Eye (tissue), 1 donor: ENCODE results near the gene WDR38.

ENCODE experiments used
- DNase-seq: peaks from one replicate; pipeline ENCODE4 v3.0.0-alpha.2; 2015

The WDR38 gene

GRCh38 chr9:124859803-124860581, 6.7 kb downstream of the WDR38 start:
- no peak for DNase-seq

DNA sequence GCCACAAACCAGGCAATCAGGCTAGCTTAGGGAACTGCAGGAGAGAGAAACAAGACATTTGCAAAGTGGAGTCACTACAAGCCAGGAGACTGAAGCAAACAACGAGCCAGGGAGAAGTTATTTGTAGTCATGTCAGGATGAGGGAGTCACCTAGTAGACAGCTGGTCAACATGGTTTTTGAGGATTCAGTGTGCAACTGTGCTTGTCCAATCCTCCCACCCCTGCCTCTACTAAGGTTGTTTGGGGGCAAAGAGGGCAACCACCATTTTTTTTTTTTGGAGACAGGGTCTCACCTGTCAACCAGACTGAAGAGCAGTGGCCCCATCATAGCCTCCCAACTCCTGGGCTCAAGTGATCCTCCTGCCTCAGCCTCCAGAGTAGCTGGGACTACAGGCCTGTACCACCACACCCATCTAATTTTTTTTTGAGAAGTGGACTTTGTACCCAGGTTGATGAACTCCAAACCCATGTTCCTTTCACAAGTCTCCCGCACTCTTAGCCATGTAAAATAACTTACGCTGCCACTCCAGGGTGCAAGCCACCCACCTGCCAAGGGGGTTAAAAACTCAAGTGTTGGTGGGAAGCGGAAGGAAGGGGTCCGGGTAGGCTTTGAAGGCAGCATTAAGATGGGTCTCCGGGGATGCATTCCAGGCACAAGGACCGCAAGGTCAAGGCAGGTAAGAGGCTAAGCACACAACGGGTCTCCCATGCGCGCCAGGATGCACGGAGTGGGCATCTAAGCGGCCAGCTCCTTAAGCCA, 7.5 kb downstream of the WDR38 start:
- DNase-seq: no peak

- DNase-seq: peak; percentile 97
Observed at GRCh38 chr9:124861342-124862229, 8.3 kb downstream of the WDR38 start, which contains the start of the genes ARPC5L and RPL35. Gene ARPC5L, plus strand, starts transcription at chr9:124862130. Its CDS starts 7,161 bp downstream, at chr9:124869291. Gene RPL35, minus strand, starts transcription at chr9:124861957. Its CDS starts 45 bp downstream, at chr9:124861912.

DNA sequence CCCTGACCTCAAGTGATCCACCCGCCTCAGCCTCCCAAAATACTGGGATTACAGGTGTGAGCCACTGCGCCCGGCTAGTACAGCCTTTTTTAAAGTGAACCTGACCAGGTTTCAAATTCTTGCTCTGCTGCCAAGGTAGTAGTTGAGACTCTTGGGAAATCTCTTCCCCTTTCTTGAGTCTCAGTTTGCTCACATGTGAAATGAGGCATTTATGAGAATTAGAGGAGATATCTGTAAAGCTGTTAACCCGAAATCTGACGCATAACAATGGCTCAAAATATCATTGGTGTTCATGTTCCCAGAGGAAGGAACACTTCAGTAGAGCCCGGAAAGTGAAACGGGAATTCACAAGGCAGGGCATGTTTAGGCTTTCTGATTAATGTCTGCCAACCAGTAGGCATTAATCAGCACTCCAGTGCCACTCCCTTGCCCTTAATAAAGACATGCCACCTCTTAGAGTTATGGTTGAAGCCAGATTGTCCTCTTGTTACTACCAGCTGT, 10.2 kb downstream of the WDR38 start:
- DNase-seq: no peak

- peak; percentile 93 for DNase-seq
Observed at GRCh38 chr9:124868511-124869465, 15.5 kb downstream of the WDR38 start.

GRCh38 chr9:124869466-124869985, 16.3 kb downstream of the WDR38 start:
- DNase-seq: no peak

GRCh38 chr9:124869986-124870560, 16.8 kb downstream of the WDR38 start:
- no peak for DNase-seq

GRCh38 chr9:124870723-124871122, 17.5 kb downstream of the WDR38 start:
- no peak for DNase-seq

- DNase-seq: no peak
Observed at GRCh38 chr9:124871156-124871561, 17.9 kb downstream of the WDR38 start.

GRCh38 chr9:124873664-124874063, 20.4 kb downstream of the WDR38 start:
- no peak for DNase-seq

DNA sequence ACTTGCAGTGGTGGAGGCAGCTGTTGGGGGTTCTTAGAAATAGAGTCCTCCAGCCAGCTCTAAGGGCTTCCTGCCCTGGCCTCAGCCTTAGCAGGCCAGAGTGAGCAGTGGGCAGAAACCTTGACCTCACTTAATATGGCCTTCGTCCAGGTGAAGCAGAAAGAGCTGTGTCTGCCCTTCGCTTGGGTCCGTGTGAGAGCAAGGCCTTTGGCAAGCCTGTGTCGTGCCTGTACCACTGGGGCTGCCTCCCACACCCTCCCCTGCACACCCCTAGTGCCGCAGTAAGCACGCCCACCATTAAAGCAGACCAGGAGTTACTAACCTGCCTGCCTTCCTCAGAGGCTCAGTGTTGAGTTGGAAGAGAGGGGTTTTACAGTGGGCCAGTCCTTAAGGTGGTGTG, 22.2 kb downstream of the WDR38 start:
- no peak for DNase-seq

DNA sequence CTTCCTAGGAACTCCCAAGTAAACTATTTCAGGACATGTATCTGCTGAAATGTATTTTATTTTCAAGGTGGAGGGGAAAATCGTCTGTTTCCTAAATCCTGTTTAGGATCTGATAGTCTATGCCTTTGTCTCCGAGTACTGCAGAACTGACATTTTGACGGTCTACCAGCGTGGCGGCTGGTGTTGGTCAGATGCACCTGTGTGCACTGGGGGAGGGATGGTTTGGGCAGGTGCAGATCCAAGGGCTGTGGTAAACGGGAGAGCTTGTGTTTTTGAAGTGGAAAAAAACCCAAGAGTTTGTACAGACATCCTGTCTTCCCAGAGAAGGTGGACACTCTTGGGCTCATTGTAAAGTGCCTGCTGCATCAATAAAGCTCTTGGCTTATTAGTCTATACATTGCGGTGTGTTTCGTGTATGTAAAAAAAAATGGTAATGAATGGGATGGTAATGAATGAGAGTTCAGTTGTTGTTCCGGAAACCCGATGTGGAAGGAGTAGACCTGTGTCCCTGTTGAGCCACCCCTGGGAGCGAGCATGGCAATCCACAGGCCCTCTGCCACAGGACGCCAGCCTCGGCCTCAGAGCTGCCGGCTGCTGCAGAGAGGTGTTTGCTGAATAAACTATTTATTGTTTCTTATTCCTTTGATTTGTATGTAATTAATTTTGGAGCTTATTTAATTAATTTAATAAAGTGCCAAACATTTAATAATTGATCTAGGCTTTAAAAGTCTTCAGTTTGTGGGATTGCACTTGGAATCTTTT, 23.9 kb downstream of the WDR38 start:
- no peak for DNase-seq

DNA sequence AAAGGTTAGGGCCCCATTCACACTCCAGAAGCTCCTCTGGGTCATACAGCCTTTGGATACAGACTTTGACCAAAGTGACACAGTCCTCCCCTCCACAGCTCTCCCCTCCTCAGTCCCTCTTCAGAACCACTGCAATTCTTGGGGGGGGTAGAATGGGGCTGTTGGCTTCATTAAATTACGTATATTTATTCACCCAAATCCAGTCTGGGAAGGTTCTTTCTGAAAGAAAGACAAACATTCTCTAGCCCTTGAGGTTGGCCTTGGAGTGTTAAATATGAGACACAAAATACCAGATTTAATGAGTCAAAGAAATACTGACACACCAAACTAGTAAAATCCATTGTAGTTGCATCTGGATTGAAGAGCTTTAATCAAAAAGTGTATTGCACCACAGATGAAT, 24.8 kb downstream of the WDR38 start:
- DNase-seq: no peak

- no peak for DNase-seq
Observed at GRCh38 chr9:124878518-124878917, 25.3 kb downstream of the WDR38 start.

GRCh38 chr9:124879226-124879625, 26.0 kb downstream of the WDR38 start:
- no peak for DNase-seq

DNA sequence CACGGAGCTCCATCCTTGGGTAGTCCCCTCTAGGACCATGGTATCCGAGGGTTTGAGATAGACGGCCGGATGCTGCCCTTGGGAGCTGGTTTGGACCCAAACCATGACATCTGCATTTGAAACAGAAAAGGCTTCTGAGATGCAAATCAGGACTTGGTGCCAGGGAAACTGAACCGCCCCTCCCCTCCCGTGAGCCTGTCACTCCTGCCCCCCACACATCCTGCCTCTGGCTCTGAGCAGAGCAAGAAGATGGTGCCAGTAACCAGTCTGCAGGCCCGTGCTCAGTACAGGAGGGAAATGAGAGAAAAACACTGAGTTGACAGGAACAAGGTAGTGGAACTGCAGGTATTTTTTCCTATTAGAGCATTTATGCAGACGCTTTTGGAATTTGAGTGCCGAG, 27.2 kb downstream of the WDR38 start:
- DNase-seq: no peak

DNA sequence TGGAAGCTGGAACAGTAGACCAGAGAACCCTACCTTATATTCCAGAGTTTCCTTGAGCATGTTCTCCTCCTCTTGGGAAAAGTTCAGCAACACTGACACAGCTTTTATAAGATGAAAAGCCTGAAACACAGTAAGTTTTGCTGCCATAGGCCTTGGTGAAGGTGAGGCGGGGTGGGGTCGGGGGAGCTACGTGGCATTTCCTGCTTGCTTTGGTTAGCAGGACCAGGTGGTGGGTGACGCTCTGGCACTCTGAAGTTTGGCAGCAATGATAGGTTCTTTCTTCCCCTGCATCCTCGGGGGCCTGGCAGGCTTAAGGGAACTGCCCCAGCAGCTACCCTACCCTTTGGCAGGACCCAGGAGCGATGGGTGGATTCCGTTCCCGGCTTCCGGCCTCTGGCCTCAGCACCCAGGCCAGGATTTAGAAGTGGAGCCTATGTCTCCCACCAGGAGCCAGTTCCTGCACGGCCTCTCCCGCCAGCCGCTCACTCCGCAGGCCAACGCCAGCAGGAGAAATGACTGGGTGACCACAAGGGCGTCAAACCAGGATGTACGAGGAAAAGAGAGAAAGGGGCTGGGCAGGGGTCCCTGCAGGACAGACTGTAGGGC, 28.0 kb downstream of the WDR38 start:
- no peak for DNase-seq

- DNase-seq: no peak
Observed at GRCh38 chr9:124882231-124882630, 29.0 kb downstream of the WDR38 start.

GRCh38 chr9:124884376-124884775, 31.1 kb downstream of the WDR38 start:
- DNase-seq: no peak

- DNase-seq: no peak
Observed at GRCh38 chr9:124885551-124885950, 32.3 kb downstream of the WDR38 start.
